KMS-11 (cell line): ENCODE results near the gene LTA.

Experiments used
- H2AFZ ChIP-seq: fragments of 200-600 bp; sonication (generic); 2 replicates; pipeline ENCODE4 v1.6.1; 2016; ENCODE audit warnings: antibody characterized with exemption, mixed run types, low read depth
- H3K27ac ChIP-seq: fragments of 200-600 bp; sonication (generic); 2 replicates; pipeline ENCODE4 v1.6.1; 2016; ENCODE audit warnings: mild to moderate bottlenecking, mixed run types
- H3K27me3 ChIP-seq: fragments of 200-600 bp; sonication (generic); 2 replicates; pipeline ENCODE4 v1.6.1; 2017; ENCODE audit warnings: mild to moderate bottlenecking, low read depth, mixed run types, moderate library complexity; ENCODE audit not compliant: insufficient read depth
- H3K36me3 ChIP-seq: fragments of 200-600 bp; sonication (generic); 2 replicates; pipeline ENCODE4 v1.6.1; 2017; ENCODE audit warnings: mild to moderate bottlenecking, mixed run types; ENCODE audit not compliant: insufficient read depth
- H3K4me1 ChIP-seq: fragments of 200-600 bp; sonication (generic); 2 replicates; pipeline ENCODE4 v1.6.1; 2016; ENCODE audit warnings: mild to moderate bottlenecking, low read depth, mixed run types; ENCODE audit not compliant: poor library complexity, severe bottlenecking
- H3K4me2 ChIP-seq: fragments of 200-600 bp; sonication (generic); 2 replicates; pipeline ENCODE4 v1.7.0; 2016; ENCODE audit warnings: mild to moderate bottlenecking, mixed run types
- H3K4me3 ChIP-seq: fragments of 200-600 bp; sonication (generic); IDR thresholded peaks from 2 replicates; pipeline ENCODE4 v1.6.1; 2017; ENCODE audit warnings: low read depth, low read length, mixed read lengths; ENCODE audit not compliant: insufficient read depth
- H3K79me2 ChIP-seq: fragments of 200-600 bp; sonication (generic); 2 replicates; pipeline ENCODE4 v1.6.1; 2016; ENCODE audit warnings: low read depth, mixed run types; ENCODE audit not compliant: insufficient read depth
- H3K9ac ChIP-seq: fragments of 200-600 bp; sonication (generic); 2 replicates; pipeline ENCODE4 v1.6.1; 2016; ENCODE audit warnings: mild to moderate bottlenecking, mixed run types
- H4K20me1 ChIP-seq: fragments of 200-600 bp; sonication (generic); 2 replicates; pipeline ENCODE4 v1.6.1; 2016; ENCODE audit warnings: mild to moderate bottlenecking, mixed run types; ENCODE audit not compliant: insufficient read depth
- TF ChIP-seq, protein P1 (sequence below): fragments of 200-600 bp; sonication (generic); conservative IDR thresholded peaks from 2 replicates; pipeline ENCODE4 v1.6.1; 2017; ENCODE audit warnings: low read depth, mild to moderate bottlenecking, antibody characterized with exemption, low read length, moderate library complexity, mixed read lengths

LTA gene

DNA sequence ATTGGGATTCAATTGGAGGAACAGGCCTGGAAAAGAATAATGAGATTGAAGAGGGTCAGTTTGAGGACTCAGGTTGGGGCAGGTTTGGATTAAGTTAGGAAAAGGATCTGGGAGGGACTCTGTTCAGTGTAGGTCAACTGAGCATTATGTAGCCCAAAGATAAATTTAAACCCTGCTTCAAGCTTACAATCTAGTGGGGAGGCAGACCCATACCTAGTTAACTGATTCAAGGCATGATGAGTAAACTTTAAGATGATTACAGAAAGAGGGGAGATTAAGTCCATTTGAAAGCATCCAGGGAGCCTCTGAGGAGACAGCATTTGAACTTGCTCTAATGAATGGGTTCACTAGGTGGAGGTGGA, 11.4 kb upstream of the LTA start:
- H3K4me2 ChIP-seq: no peak overlapping the region
- H3K27ac ChIP-seq: no peak overlapping the region
- no peaks in the 10 kb centered on the region for H3K36me3 ChIP-seq
- peaks cover 17% of the 10 kb centered on the region for H3K4me1 ChIP-seq
- TF ChIP-seq, protein P1, sequence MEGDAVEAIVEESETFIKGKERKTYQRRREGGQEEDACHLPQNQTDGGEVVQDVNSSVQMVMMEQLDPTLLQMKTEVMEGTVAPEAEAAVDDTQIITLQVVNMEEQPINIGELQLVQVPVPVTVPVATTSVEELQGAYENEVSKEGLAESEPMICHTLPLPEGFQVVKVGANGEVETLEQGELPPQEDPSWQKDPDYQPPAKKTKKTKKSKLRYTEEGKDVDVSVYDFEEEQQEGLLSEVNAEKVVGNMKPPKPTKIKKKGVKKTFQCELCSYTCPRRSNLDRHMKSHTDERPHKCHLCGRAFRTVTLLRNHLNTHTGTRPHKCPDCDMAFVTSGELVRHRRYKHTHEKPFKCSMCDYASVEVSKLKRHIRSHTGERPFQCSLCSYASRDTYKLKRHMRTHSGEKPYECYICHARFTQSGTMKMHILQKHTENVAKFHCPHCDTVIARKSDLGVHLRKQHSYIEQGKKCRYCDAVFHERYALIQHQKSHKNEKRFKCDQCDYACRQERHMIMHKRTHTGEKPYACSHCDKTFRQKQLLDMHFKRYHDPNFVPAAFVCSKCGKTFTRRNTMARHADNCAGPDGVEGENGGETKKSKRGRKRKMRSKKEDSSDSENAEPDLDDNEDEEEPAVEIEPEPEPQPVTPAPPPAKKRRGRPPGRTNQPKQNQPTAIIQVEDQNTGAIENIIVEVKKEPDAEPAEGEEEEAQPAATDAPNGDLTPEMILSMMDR: no peak
- H3K79me2 ChIP-seq: no peaks in the 10 kb centered on the region
- H3K9ac ChIP-seq: no peak overlapping the region
- no peak overlapping the region for H3K4me3 ChIP-seq
- H3K27me3 ChIP-seq: peaks cover 13% of the 10 kb centered on the region
- no peaks in the 10 kb centered on the region for H4K20me1 ChIP-seq
- H2AFZ ChIP-seq: no peak overlapping the region

DNA sequence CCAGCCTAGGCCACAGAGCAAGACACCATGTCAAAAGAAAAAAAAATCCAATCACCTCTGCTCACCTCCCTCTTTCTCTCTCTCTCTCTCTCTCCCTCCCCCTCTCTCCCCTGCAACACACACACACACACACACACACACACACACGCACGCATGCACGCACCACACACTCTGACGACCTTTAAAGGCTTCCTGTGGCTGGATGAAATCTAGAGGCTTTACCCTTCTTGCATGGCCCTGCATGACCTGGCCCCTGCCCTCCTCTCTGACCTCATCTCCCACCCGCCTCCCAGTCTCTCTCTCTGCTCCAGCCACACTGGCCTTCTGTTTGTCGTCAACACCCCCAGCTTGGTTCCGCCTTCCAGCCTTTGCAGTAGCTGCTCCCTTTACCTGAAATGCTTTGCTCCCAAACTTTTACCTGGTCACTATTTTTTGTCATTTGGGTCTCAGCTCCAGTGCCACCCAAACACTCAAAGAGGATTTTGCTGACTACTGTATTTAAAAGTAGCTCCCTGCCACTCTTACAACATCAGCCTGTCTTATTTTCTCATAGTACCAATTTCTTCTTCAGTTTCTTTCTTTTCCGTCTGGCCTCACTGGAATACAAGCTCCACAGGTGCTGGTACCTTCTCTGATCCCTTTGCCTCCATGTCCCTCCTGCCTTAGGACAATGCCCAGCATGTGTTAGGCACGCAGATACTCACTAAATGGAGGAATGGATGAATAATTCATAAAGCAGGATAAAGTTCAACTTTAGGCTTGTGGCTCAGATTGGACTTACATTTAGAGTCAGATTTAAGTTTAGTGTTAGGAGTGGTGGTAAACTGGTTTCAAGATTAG, 4.3 kb upstream of the LTA start:
- Histone ChIP-seq H3K27me3 (peaks cover 45% of the 10 kb centered on the region), H3K27ac (peak overlapping the region; percentile 21; the same call in 1 of the 2 replicates), H3K36me3 (no peaks in the 10 kb centered on the region), H3K4me3 (no peak overlapping the region), H3K4me2 (peak overlapping the region; percentile 69), H2AFZ (no peak overlapping the region), H3K9ac (no peak overlapping the region), H3K4me1 (peaks cover 54% of the 10 kb centered on the region), H3K79me2 (no peaks in the 10 kb centered on the region), H4K20me1 (no peaks in the 10 kb centered on the region)
- TF ChIP-seq, protein P1: no peak

DNA sequence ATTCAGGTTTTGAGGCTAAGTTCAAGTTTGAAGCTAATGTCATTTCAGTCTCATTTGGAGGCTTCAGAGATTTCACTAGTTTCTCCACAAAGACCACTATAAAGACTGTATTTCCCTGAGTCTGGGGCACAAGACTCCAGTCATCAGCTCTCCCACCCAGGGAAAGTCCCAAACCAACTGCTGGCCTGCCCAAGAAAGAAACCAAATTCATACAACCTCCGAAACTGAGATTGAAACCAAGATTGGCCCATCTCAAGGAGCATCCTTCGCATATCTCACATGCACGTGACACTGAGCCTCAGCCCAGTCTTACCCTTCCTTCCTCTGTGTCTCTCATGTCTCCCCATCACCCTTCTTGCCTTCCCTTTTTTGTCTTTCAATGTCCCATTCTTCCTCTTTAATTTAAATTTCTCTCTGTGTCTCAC, 3.5 kb upstream of the LTA start:
- no peaks in the 10 kb centered on the region for H3K79me2 ChIP-seq
- peaks cover 54% of the 10 kb centered on the region for H3K4me1 ChIP-seq
- H3K4me2 ChIP-seq: peak overlapping the region; percentile 86

DNA sequence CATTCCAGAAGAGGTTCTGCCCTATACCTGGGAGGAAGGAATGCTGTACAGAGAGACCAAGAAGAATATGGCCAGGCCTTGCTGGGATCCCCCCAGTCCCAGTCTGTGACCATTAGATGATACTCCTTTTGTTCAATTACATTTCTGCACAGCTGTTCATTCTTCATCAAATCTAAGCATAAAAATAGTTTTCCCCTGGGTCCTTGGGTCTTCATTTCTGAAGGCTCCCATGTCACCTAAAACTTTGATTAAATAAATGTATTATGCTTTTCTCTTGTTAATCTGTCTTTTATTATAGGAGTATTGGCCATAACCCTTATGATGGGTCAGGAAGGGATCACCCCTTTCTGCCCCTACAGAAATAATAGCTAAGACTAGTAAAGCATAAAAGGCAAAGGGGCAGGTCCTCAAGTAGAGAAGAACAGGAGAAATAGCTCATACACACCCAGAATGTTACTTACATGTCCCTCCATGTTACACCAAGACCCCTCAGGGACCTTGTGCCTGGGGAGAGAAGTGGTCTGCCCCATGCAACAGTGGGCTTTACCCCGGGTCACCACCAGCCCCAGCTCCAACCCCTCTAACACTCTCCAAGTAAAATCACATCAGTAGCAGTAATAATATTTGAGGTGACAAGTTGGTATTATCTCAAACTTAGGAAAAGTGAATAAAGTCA, 2.1 kb upstream of the LTA start:
- Histone ChIP-seq H2AFZ (no peak overlapping the region), H3K4me2 (no peak overlapping the region), H3K4me3 (no peak overlapping the region), H3K9ac (no peak overlapping the region), H3K27me3 (peaks cover 53% of the 10 kb centered on the region), H4K20me1 (no peaks in the 10 kb centered on the region), H3K4me1 (peaks cover 54% of the 10 kb centered on the region), H3K79me2 (no peaks in the 10 kb centered on the region), H3K36me3 (no peaks in the 10 kb centered on the region), H3K27ac (no peak overlapping the region)
- TF ChIP-seq, protein P1: no peak

More for the DNA sequence above, 3.5 kb upstream of the LTA start:
- no peak overlapping the region for H2AFZ ChIP-seq
- H3K4me3 ChIP-seq: no peak overlapping the region
- peaks cover 44% of the 10 kb centered on the region for H3K27me3 ChIP-seq
- no peak overlapping the region for H3K9ac ChIP-seq
- no peaks in the 10 kb centered on the region for H3K36me3 ChIP-seq
- TF ChIP-seq, protein P1: no peak
- no peaks in the 10 kb centered on the region for H4K20me1 ChIP-seq
- peak overlapping the region; percentile 21; the same call in 1 of the 2 replicates for H3K27ac ChIP-seq
